HL-60 (cell line): ENCODE data around the gene MTFR2.

ENCODE experiments used
- DNase-seq, 2 experiments: peaks; one replicate each; pipeline ENCODE4 v3.0.0-alpha.2; 2010 to 2020; ENCODE audit warnings: low read depth in 1 of 2, low spot score in 1 of 2
- H3K27ac ChIP-seq: fragments of 250-450 bp; sonication (Bioruptor Pico); replicated peaks from 2 replicates; pipeline ENCODE4 v1.5.1; 2020; ENCODE audit warnings: mild to moderate bottlenecking, moderate library complexity
- H3K27me3 ChIP-seq: fragments of 250-450 bp; sonication (Bioruptor Pico); 2 replicates; pipeline ENCODE4 v1.5.1; 2021; ENCODE audit warnings: mild to moderate bottlenecking, moderate library complexity; ENCODE audit not compliant: insufficient read depth, poor library complexity, severe bottlenecking
- H3K4me3 ChIP-seq: replicated peaks from 2 replicates; pipeline ENCODE4 v1.5.1; 2011; ENCODE audit warnings: mild to moderate bottlenecking, control low read depth, low read length; ENCODE audit not compliant: insufficient read depth
- CTCF ChIP-seq: IDR thresholded peaks from one replicate; pipeline ENCODE4 v1.5.1; 2011; ENCODE audit warnings: low read length, control low read depth, inconsistent platforms; ENCODE audit not compliant: insufficient read depth
- GABPA ChIP-seq: IDR thresholded peaks from 2 replicates; pipeline ENCODE4 v1.6.1; 2012; ENCODE audit warnings: low read depth
- POLR2AphosphoS5 ChIP-seq: IDR thresholded peaks from 2 replicates; pipeline ENCODE4 v1.6.1; 2012; ENCODE audit warnings: low read depth
- REST ChIP-seq: IDR thresholded peaks from 2 replicates; pipeline ENCODE4 v1.6.1; 2012; ENCODE audit warnings: low read depth; ENCODE audit not compliant: insufficient replicate concordance
- SPI1 ChIP-seq: IDR thresholded peaks from 2 replicates; pipeline ENCODE4 v1.6.1; 2012; ENCODE audit warnings: low read depth, mild to moderate bottlenecking, borderline replicate concordance

The MTFR2 gene

DNA sequence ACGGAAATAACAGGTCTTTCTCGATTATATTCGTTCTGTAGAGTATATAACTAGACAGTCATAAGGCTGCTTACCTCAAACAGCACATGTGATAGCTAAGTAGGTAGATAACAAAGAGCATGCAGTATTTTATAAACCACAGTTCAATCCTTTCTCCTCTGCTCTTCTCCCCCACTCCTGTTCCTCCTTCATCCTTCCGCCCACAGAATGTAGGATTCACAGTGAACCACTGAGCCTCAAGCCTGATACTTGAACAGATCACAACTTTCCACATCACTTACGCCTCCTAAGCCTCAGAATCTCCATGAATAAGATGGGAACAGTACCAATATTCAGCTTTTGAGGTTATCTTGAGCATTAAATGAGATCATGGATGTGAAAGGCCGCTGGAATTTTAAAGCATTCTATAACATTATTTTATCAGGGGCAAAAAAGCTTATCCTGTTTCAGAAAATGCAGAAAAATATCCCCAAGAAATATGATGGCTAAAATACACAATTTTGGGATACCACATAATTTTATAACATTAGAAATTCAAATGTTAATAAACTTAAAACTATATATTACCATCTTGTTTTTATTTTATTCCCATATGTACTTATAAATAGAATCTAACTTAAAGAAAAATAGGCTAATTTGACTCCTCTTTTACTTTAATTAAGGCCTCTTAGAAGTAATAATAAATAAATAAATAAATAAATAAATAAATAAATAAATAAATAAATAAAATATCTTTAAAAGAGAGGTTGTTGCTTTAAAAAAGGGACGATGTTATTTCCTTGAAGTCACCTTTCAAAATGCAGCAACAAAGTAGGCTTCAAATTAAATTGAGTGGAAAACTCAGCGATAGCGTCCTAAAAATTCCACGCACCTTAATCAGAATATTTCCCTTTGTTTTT, 33.4 kb downstream of the MTFR2 start:
- TF ChIP-seq POLR2AphosphoS5 (no peak), GABPA (no peak), REST (no peak), SPI1 (no peak), CTCF (no peak)
- H3K27ac ChIP-seq, result no peak overlapping the region
- DNase-seq, result no peak
- H3K4me3 ChIP-seq, result no peak overlapping the region
- H3K27me3 ChIP-seq, result no peaks in the 10 kb centered on the region

DNA sequence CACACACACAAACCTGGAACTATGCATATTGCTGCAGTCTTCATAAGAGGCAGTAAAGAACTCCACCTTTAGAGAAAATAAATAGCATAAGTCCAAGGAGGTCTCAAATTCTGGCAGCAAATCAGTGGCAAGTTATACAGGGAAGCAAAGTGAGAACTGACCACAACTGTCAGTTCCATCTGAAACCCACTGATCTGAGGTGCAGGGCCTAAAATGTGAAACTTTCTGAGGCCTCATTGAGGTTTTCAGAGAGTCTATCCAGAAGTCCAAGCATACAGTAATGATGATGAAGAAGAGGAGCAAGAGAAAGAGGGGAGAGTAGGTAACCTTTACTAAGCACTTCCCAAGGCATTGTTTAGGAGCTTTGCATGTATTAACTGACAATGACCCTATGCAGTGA, 36.3 kb downstream of the MTFR2 start:
- no peak overlapping the region for H3K4me3 ChIP-seq
- no peaks in the 10 kb centered on the region for H3K27me3 ChIP-seq
- TF ChIP-seq GABPA (no peak), POLR2AphosphoS5 (no peak), SPI1 (no peak), CTCF (no peak), REST (no peak)
- no peak overlapping the region for H3K27ac ChIP-seq
- no peak for DNase-seq

- no peak overlapping the region for H3K4me3 ChIP-seq
- no peaks in the 10 kb centered on the region for H3K27me3 ChIP-seq
- no peak for DNase-seq
- H3K27ac ChIP-seq, result no peak overlapping the region
- no peak for TF ChIP-seq SPI1
- TF ChIP-seq POLR2AphosphoS5, result no peak
- TF ChIP-seq CTCF, result no peak
- no peak for TF ChIP-seq GABPA
- no peak for TF ChIP-seq REST
These were observed 37.0 kb downstream of the MTFR2 start for GRCh38 chr6:136213012-136213539.
